ENCODE measurements around the gene DARS1.

Gene DARS1

GRCh38 chr2:135980434-135981079 is 4.9 kb downstream of the DARS1 start:
- H3K4me2 ChIP-seq (ENCODE audit: low read length): no peak overlapping the region
- no peak overlapping the region for H3K18ac ChIP-seq (ENCODE audit: low read length)
- no peak overlapping the region for H2AK5ac ChIP-seq (ENCODE audit: low read length)
- no peak overlapping the region for H3K23ac ChIP-seq (ENCODE audit: low read length)
- H4K91ac ChIP-seq (ENCODE audit: low read depth, low read length): no peak overlapping the region
- no peak overlapping the region for H3K4me3 ChIP-seq (ENCODE audit: low read depth, low read length)
- H3K36me3 ChIP-seq (ENCODE audit: control insufficient read depth in 1 of 2, insufficient read depth in 2 of 2, low read length in 2 of 2): peaks cover 7% of the 10 kb centered on the region in 2 experiments
- no peak overlapping the region for H2AFZ ChIP-seq (ENCODE audit: insufficient read depth, low read length, poor library complexity)
- no peaks in the 10 kb centered on the region for H3K27me3 ChIP-seq (ENCODE audit: insufficient read depth, low read length)
- no peaks in the 10 kb centered on the region for H3K9me3 ChIP-seq (ENCODE audit: insufficient read depth, low read depth, low read length)
- no peak overlapping the region for H3K14ac ChIP-seq (ENCODE audit: low read length)
- H3K4me1 ChIP-seq (ENCODE audit: control insufficient read depth in 1 of 2, insufficient read depth in 2 of 2, low read length in 2 of 2): no peaks in the 10 kb centered on the region
- H3K79me1 ChIP-seq (ENCODE audit: low read length): peaks cover 7% of the 10 kb centered on the region
- H4K12ac ChIP-seq (ENCODE audit: low read depth, low read length): no peak overlapping the region
- H2BK5ac ChIP-seq (ENCODE audit: low read depth, low read length, poor library complexity): no peak overlapping the region
- no peak overlapping the region for H2BK12ac ChIP-seq (ENCODE audit: low read length)
- no peak overlapping the region for H4K8ac ChIP-seq (ENCODE audit: low read depth, low read length)
- no peak for DNase-seq
- H2BK120ac ChIP-seq (ENCODE audit: insufficient read depth, low read length, poor library complexity): no peak overlapping the region
- H3K9ac ChIP-seq (ENCODE audit: low read length): no peak overlapping the region
- H3K4ac ChIP-seq (ENCODE audit: low read depth, low read length): no peak overlapping the region
- peaks cover 5% of the 10 kb centered on the region for H3K79me2 ChIP-seq (ENCODE audit: control insufficient read depth, insufficient read depth, low read length, poor library complexity)
- no peak overlapping the region for H3K27ac ChIP-seq (ENCODE audit: low read depth, low read length)
- no CpG with 5 or more reads among the region's 5 CpGs for WGBS (ENCODE audit: extremely low coverage, insufficient coverage, insufficient read length)

- no peak overlapping the region for H3K14ac ChIP-seq (ENCODE audit: low read length)
- H3K79me1 ChIP-seq (ENCODE audit: low read length): no peaks in the 10 kb centered on the region
- H4K12ac ChIP-seq (ENCODE audit: low read depth, low read length): no peak overlapping the region
- no peak overlapping the region for H2BK5ac ChIP-seq (ENCODE audit: low read depth, low read length, poor library complexity)
- no peaks in the 10 kb centered on the region for H3K9me3 ChIP-seq (ENCODE audit: insufficient read depth, low read depth, low read length)
- no peak overlapping the region for H3K18ac ChIP-seq (ENCODE audit: low read length)
- no peak overlapping the region for H3K23ac ChIP-seq (ENCODE audit: low read length)
- no peaks in the 10 kb centered on the region for H3K79me2 ChIP-seq (ENCODE audit: control insufficient read depth, insufficient read depth, low read length, poor library complexity)
- H2BK12ac ChIP-seq (ENCODE audit: low read length): no peak overlapping the region
- H4K91ac ChIP-seq (ENCODE audit: low read depth, low read length): no peak overlapping the region
- no peak overlapping the region for H2BK120ac ChIP-seq (ENCODE audit: insufficient read depth, low read length, poor library complexity)
- H3K4me3 ChIP-seq (ENCODE audit: low read depth, low read length): no peak overlapping the region
- H3K4me1 ChIP-seq (ENCODE audit: control insufficient read depth in 1 of 2, insufficient read depth in 2 of 2, low read length in 2 of 2): no peaks in the 10 kb centered on the region
- no peak overlapping the region for H3K9ac ChIP-seq (ENCODE audit: low read length)
- H3K27ac ChIP-seq (ENCODE audit: low read depth, low read length): no peak overlapping the region
- WGBS (ENCODE audit: extremely low coverage, insufficient coverage, insufficient read length): no CpG with 5 or more reads among the region's 2 CpGs
- H3K4ac ChIP-seq (ENCODE audit: low read depth, low read length): no peak overlapping the region
- no peak overlapping the region for H3K4me2 ChIP-seq (ENCODE audit: low read length)
- H3K36me3 ChIP-seq (ENCODE audit: control insufficient read depth in 1 of 2, insufficient read depth in 2 of 2, low read length in 2 of 2): peaks cover 5 to 8% of the 10 kb centered on the region in 2 experiments
- no peak for DNase-seq
- H2AFZ ChIP-seq (ENCODE audit: insufficient read depth, low read length, poor library complexity): no peak overlapping the region
- H4K8ac ChIP-seq (ENCODE audit: low read depth, low read length): no peak overlapping the region
- no peaks in the 10 kb centered on the region for H3K27me3 ChIP-seq (ENCODE audit: insufficient read depth, low read length)
- H2AK5ac ChIP-seq (ENCODE audit: low read length): no peak overlapping the region
Observed at GRCh38 chr2:135975702-135976101, 9.7 kb downstream of the DARS1 start.

DNA sequence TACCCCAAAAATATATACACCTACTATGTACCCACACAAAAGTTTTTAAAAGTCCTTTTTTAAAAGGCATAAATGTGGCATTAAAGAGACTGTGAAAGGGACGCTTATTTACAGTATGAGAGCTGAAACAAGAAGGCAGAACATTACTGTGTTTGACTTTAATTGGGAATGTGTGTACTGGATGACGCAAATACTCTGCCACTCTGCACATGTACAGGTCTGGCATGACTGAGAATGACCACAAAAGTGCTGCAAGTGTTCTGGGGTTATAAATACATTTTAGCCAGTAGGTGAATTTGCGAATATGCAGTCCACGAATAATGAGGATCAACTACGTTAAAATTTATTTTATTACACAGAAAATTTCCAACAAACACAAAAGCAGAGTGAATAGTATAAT is 11.4 kb downstream of the DARS1 start:
- H3K9ac ChIP-seq (ENCODE audit: low read length): no peak overlapping the region
- H3K27ac ChIP-seq (ENCODE audit: low read depth, low read length): no peak overlapping the region
- H2AFZ ChIP-seq (ENCODE audit: insufficient read depth, low read length, poor library complexity): no peak overlapping the region
- H2BK5ac ChIP-seq (ENCODE audit: low read depth, low read length, poor library complexity): no peak overlapping the region
- H4K91ac ChIP-seq (ENCODE audit: low read depth, low read length): no peak overlapping the region
- WGBS (ENCODE audit: extremely low coverage, insufficient coverage, insufficient read length): no CpG with 5 or more reads among the region's 5 CpGs
- no peaks in the 10 kb centered on the region for H3K27me3 ChIP-seq (ENCODE audit: insufficient read depth, low read length)
- no peaks in the 10 kb centered on the region for H3K9me3 ChIP-seq (ENCODE audit: insufficient read depth, low read depth, low read length)
- peaks cover 0 to 5% of the 10 kb centered on the region in 2 experiments for H3K36me3 ChIP-seq (ENCODE audit: control insufficient read depth in 1 of 2, insufficient read depth in 2 of 2, low read length in 2 of 2)
- no peak overlapping the region for H3K23ac ChIP-seq (ENCODE audit: low read length)
- no peak overlapping the region for H3K18ac ChIP-seq (ENCODE audit: low read length)
- H2AK5ac ChIP-seq (ENCODE audit: low read length): no peak overlapping the region
- no peak overlapping the region for H3K14ac ChIP-seq (ENCODE audit: low read length)
- H2BK120ac ChIP-seq (ENCODE audit: insufficient read depth, low read length, poor library complexity): no peak overlapping the region
- H3K4ac ChIP-seq (ENCODE audit: low read depth, low read length): no peak overlapping the region
- no peaks in the 10 kb centered on the region for H3K79me1 ChIP-seq (ENCODE audit: low read length)
- H3K4me1 ChIP-seq (ENCODE audit: control insufficient read depth in 1 of 2, insufficient read depth in 2 of 2, low read length in 2 of 2): no peaks in the 10 kb centered on the region
- DNase-seq: no peak
- H3K79me2 ChIP-seq (ENCODE audit: control insufficient read depth, insufficient read depth, low read length, poor library complexity): no peaks in the 10 kb centered on the region
- no peak overlapping the region for H4K12ac ChIP-seq (ENCODE audit: low read depth, low read length)
- H3K4me2 ChIP-seq (ENCODE audit: low read length): no peak overlapping the region
- no peak overlapping the region for H4K8ac ChIP-seq (ENCODE audit: low read depth, low read length)
- H2BK12ac ChIP-seq (ENCODE audit: low read length): no peak overlapping the region
- H3K4me3 ChIP-seq (ENCODE audit: low read depth, low read length): no peak overlapping the region

DNA sequence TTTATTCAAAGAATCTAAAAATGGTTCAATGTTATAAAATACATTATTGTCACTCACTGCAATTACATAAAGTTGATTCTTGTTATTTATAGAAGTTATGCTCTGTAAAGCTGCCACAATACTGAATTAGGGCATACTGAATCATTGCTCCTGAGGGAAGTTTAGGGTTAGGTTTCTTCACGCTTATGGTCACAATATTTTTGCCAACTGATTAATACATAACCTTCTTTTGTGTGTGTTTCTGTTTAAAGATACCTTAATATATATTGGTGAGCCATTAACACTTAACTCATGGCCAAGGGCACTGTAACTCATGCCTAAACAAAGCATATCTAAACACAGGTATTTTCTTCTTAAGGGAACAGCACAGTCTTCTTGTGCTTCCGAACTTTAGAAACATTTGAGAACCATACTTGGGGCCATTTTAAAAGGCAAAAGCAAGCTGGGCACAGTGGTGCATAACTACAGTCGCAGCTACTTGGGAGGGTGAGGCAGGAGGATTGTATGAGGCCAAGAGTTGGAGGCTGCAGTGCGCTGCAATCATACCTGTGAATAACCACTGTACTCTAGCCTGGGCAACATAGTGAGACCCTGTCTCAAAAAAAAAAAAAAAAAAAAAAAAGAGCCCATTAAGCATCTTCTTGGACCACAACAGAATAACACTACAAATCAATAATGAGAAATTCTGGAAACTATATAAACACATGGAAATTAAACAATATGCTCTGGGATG is 15.6 kb downstream of the DARS1 start:
- Histone ChIP-seq H3K79me2 (ENCODE audit: control insufficient read depth, insufficient read depth, low read length, poor library complexity) (no peaks in the 10 kb centered on the region), H4K8ac (ENCODE audit: low read depth, low read length) (no peak overlapping the region), H2BK12ac (ENCODE audit: low read length) (no peak overlapping the region), H3K4ac (ENCODE audit: low read depth, low read length) (no peak overlapping the region), H3K4me3 (ENCODE audit: low read depth, low read length) (no peak overlapping the region), H3K18ac (ENCODE audit: low read length) (no peak overlapping the region), H3K14ac (ENCODE audit: low read length) (no peak overlapping the region), H2BK120ac (ENCODE audit: insufficient read depth, low read length, poor library complexity) (no peak overlapping the region), H3K4me1 (ENCODE audit: control insufficient read depth in 1 of 2, insufficient read depth in 2 of 2, low read length in 2 of 2) (no peaks in the 10 kb centered on the region), H3K79me1 (ENCODE audit: low read length) (no peaks in the 10 kb centered on the region), H3K4me2 (ENCODE audit: low read length) (no peak overlapping the region), H3K9ac (ENCODE audit: low read length) (no peak overlapping the region), H4K91ac (ENCODE audit: low read depth, low read length) (no peak overlapping the region), H3K27ac (ENCODE audit: low read depth, low read length) (no peak overlapping the region), H3K9me3 (ENCODE audit: insufficient read depth, low read depth, low read length) (no peaks in the 10 kb centered on the region), H4K12ac (ENCODE audit: low read depth, low read length) (no peak overlapping the region), H2BK5ac (ENCODE audit: low read depth, low read length, poor library complexity) (no peak overlapping the region), H3K27me3 (ENCODE audit: insufficient read depth, low read length) (no peaks in the 10 kb centered on the region), H2AK5ac (ENCODE audit: low read length) (no peak overlapping the region), H3K23ac (ENCODE audit: low read length) (no peak overlapping the region), H2AFZ (ENCODE audit: insufficient read depth, low read length, poor library complexity) (no peak overlapping the region), H3K36me3 (ENCODE audit: control insufficient read depth in 1 of 2, insufficient read depth in 2 of 2, low read length in 2 of 2) (peaks cover 0 to 2% of the 10 kb centered on the region in 2 experiments)
- DNase-seq: no peak
- WGBS (ENCODE audit: extremely low coverage, insufficient coverage, insufficient read length): no CpG with 5 or more reads among the region's 4 CpGs
